Smooth muscle cell (in vitro differentiated cells): Measurements from ENCODE around the gene EML5. TPM values are rescaled to one million over a fixed set of nuclear protein-coding genes. Genes with fewer than 3 reads are reported as not detected.

Experiments used
- DNase-seq: peaks from one replicate; lab custom pipeline; 2025; ENCODE audit not compliant: unreplicated experiment; lab: John Stamatoyannopoulos, UW
- H2AFZ ChIP-seq: fragments of 200-600 bp; sonication (generic); 2 replicates; pipeline ENCODE4 v1.6.0; 2016; ENCODE audit warnings: antibody characterized with exemption, low read depth, mild to moderate bottlenecking
- H3F3A ChIP-seq: fragments of 200-600 bp; sonication (generic); 2 replicates; pipeline ENCODE4 v1.6.0; 2017; ENCODE audit warnings: antibody characterized with exemption, low read depth
- H3K27ac ChIP-seq: fragments of 200-600 bp; sonication (generic); 2 replicates; pipeline ENCODE4 v1.5.1; 2016; ENCODE audit warnings: low read depth, mild to moderate bottlenecking
- H3K27me3 ChIP-seq: fragments of 200-600 bp; sonication (generic); 2 replicates; pipeline ENCODE4 v1.6.1; 2016; ENCODE audit warnings: low read depth, mild to moderate bottlenecking
- H3K36me3 ChIP-seq: fragments of 200-600 bp; sonication (generic); 2 replicates; pipeline ENCODE4 v1.5.1; 2016; ENCODE audit warnings: low read depth
- H3K4me1 ChIP-seq: fragments of 200-600 bp; sonication (generic); 2 replicates; pipeline ENCODE4 v1.5.1; 2016; ENCODE audit warnings: low read depth
- H3K4me2 ChIP-seq: fragments of 200-600 bp; sonication (generic); 2 replicates; pipeline ENCODE4 v1.6.0; 2016; ENCODE audit warnings: mild to moderate bottlenecking
- H3K4me3 ChIP-seq: fragments of 200-600 bp; sonication (generic); 2 replicates; pipeline ENCODE4 v1.5.1; 2016; ENCODE audit warnings: mild to moderate bottlenecking
- H3K79me2 ChIP-seq: fragments of 200-600 bp; sonication (generic); 2 replicates; pipeline ENCODE4 v1.6.0; 2016; ENCODE audit warnings: low read depth, mild to moderate bottlenecking
- H3K9ac ChIP-seq: fragments of 200-600 bp; sonication (generic); 2 replicates; pipeline ENCODE4 v1.6.0; 2016; ENCODE audit warnings: low read depth
- H3K9me3 ChIP-seq: fragments of 200-600 bp; sonication (generic); replicated peaks from 2 replicates; pipeline ENCODE4 v1.5.1; 2016; ENCODE audit warnings: low read depth
- H4K20me1 ChIP-seq: fragments of 200-600 bp; sonication (generic); 2 replicates; pipeline ENCODE4 v1.6.0; 2016; ENCODE audit warnings: low read depth
- WGBS: methylation state at CpG from one replicate; pipeline ENCODE4 v1.1.7; 2016; ENCODE audit warnings: low lambda C conversion rate; 5-methylcytosine and 5-hydroxymethylcytosine counted together
- polyA plus RNA-seq: library from polyadenylated mRNA; unstranded; fragments of >200 nt; fragmentation: Nextera tagmentation; extraction: Ambion mirVana; gene quantifications from 2 replicates; pipeline ENCODE4 v1.2.1, GENCODE V29; 2016
- total RNA-seq: library from RNA; depleted of rRNA; stranded (reverse); fragments of >200 nt; gene quantifications from 2 replicates; pipeline ENCODE4 v1.2.3, GENCODE V29; 2014
- TF ChIP-seq, protein P1 (sequence below): fragments of 200-600 bp; sonication (generic); IDR thresholded peaks from 2 replicates; pipeline ENCODE4 v1.5.1; 2017; ENCODE audit warnings: borderline replicate concordance, mild to moderate bottlenecking, antibody characterized with exemption; ENCODE audit not compliant: insufficient read depth, poor library complexity, severe bottlenecking

EML5 gene
- total and polyA plus RNA-seq, 2 experiments from 2014 or later: 0.31 TPM; not detected in 1

DNA sequence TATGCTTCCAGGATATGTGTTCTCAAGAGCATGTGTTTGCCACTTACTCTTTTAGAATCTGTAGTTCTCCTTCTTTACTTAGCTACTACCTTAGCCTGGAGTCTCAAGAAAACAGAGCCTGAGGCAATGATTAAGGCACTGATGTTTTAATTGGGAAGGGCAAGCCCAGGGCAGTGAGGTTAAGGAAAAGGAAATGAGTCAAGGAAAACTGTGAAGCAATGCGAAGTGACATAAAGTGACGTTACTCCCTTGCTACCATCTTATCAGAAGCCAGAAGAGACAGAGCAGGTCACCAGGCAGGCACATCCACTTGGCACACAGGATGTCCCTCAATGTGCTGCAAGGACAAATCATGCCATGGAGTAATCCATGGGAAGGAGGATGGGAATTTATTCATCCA is 11.3 kb upstream of the EML5 start:
- H2AFZ ChIP-seq: no peak overlapping the region
- TF ChIP-seq, protein P1, sequence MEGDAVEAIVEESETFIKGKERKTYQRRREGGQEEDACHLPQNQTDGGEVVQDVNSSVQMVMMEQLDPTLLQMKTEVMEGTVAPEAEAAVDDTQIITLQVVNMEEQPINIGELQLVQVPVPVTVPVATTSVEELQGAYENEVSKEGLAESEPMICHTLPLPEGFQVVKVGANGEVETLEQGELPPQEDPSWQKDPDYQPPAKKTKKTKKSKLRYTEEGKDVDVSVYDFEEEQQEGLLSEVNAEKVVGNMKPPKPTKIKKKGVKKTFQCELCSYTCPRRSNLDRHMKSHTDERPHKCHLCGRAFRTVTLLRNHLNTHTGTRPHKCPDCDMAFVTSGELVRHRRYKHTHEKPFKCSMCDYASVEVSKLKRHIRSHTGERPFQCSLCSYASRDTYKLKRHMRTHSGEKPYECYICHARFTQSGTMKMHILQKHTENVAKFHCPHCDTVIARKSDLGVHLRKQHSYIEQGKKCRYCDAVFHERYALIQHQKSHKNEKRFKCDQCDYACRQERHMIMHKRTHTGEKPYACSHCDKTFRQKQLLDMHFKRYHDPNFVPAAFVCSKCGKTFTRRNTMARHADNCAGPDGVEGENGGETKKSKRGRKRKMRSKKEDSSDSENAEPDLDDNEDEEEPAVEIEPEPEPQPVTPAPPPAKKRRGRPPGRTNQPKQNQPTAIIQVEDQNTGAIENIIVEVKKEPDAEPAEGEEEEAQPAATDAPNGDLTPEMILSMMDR: no peak
- no peaks in the 10 kb centered on the region for H3K79me2 ChIP-seq

DNA sequence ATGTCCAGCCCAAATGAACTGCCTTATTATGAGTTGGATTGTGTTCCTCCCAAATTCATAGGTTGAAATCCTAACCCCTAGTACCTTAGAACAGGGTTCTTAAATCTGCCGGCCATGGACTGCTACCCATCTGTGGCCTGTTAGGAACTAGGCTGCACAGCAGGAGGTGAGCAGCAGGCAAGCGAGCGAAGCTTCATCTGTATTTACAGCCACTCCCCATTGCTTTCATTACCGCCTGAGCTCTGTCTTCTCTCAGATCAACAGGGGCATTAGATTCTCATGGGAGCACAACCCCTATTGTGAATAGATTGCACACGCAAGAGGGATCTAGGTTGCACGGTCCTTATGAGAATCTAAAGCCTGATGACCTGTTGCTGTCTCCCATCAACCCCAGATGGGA is 9.8 kb upstream of the EML5 start:
- Histone ChIP-seq H3K4me1 (no peaks in the 10 kb centered on the region), H3K9ac (no peak overlapping the region), H3F3A (no peaks in the 10 kb centered on the region), H3K27me3 (peaks cover 10% of the 10 kb centered on the region), H3K4me2 (no peak overlapping the region), H3K36me3 (no peaks in the 10 kb centered on the region), H2AFZ (no peak overlapping the region), H3K4me3 (no peak overlapping the region), H3K79me2 (no peaks in the 10 kb centered on the region), H3K27ac (no peak overlapping the region), H4K20me1 (no peaks in the 10 kb centered on the region), H3K9me3 (no peaks in the 10 kb centered on the region)
- no peak for DNase-seq
- TF ChIP-seq, protein P1: no peak
- 70% methylated on average over 6 of the region's 6 CpGs for WGBS

More for the DNA sequence above, 11.3 kb upstream of the EML5 start:
- Histone ChIP-seq H3K27ac (no peak overlapping the region), H3K36me3 (no peaks in the 10 kb centered on the region), H3K4me3 (no peak overlapping the region), H3K9me3 (no peaks in the 10 kb centered on the region), H3F3A (no peaks in the 10 kb centered on the region), H4K20me1 (no peaks in the 10 kb centered on the region), H3K9ac (no peak overlapping the region), H3K27me3 (peaks cover 1% of the 10 kb centered on the region), H3K4me1 (no peaks in the 10 kb centered on the region), H3K4me2 (no peak overlapping the region)
- WGBS: 57% methylated on average over 2 of the region's 2 CpGs
- no peak for DNase-seq

DNA sequence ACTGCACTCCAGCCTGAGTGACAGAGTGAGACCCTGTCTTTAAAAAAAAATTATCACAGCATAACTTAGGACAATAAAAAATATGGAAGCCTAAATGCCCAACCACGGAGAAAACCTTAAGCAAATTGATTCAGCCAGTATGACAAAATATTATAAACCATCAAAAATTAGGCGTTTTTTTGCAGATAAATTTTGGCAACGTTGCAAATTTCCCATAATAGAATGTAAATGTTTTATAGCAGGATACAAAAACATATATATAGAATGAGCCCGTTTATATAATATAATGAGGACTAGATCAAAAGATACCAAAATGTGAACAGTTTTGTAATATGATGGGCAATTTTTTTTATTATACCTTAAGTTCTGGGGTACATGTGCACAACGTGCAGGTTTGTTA is 6.8 kb upstream of the EML5 start:
- Histone ChIP-seq H3K4me3 (no peak overlapping the region), H3K27ac (no peak overlapping the region), H3K27me3 (peaks cover 17% of the 10 kb centered on the region), H3K36me3 (no peaks in the 10 kb centered on the region), H2AFZ (no peak overlapping the region), H3K79me2 (no peaks in the 10 kb centered on the region), H3K9me3 (no peaks in the 10 kb centered on the region), H3K4me1 (no peaks in the 10 kb centered on the region), H4K20me1 (no peaks in the 10 kb centered on the region), H3K4me2 (no peak overlapping the region), H3K9ac (no peak overlapping the region), H3F3A (no peaks in the 10 kb centered on the region)
- TF ChIP-seq, protein P1: no peak
- WGBS: 78% methylated on average over 5 of the region's 5 CpGs
- DNase-seq: no peak

DNA sequence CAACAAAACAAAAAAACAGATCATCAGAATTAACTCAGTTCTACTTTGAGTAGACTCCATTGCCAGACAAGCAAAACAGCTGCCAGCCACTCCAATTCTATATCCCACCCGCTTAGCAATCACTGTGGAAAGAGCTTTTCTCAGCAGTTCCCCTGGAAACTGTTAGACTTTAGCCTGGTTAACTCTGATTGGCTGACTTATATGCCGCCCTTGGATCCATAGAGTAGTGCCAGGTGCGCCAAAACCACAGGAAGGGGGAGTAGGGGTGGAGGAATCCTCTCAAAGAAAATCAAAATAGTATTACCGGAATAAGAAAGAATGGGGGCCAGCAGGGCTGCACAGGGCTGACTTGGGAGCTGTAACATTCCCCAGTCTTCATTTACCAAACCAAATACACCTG is 5.4 kb upstream of the EML5 start:
- H2AFZ ChIP-seq: no peak overlapping the region
- no peak overlapping the region for H3K9ac ChIP-seq
- no peaks in the 10 kb centered on the region for H3K79me2 ChIP-seq
- no peak overlapping the region for H3K27ac ChIP-seq
- no peak overlapping the region for H3K4me2 ChIP-seq
- no peak for DNase-seq
- TF ChIP-seq, protein P1: no peak
- no peaks in the 10 kb centered on the region for H4K20me1 ChIP-seq
- 65% methylated on average over 4 of the region's 4 CpGs for WGBS
- H3K4me1 ChIP-seq: no peaks in the 10 kb centered on the region
- peaks cover 29% of the 10 kb centered on the region for H3K27me3 ChIP-seq
- no peaks in the 10 kb centered on the region for H3K9me3 ChIP-seq
- no peaks in the 10 kb centered on the region for H3F3A ChIP-seq
- H3K36me3 ChIP-seq: no peaks in the 10 kb centered on the region
- no peak overlapping the region for H3K4me3 ChIP-seq
